SH-SY5Y (cell line): ENCODE results near the gene POLH.

ENCODE experiments used
- GATA2 ChIP-seq: IDR thresholded peaks from 2 replicates; pipeline ENCODE4 v1.6.1; 2011; ENCODE audit warnings: mild to moderate bottlenecking, low read depth, low read length
- GATA3 ChIP-seq: IDR thresholded peaks from 2 replicates; pipeline ENCODE4 v1.6.1; 2011; ENCODE audit warnings: low read depth, mild to moderate bottlenecking, low read length, moderate library complexity

- TF ChIP-seq GATA3: no peak
- no peak for TF ChIP-seq GATA2
Observed at GRCh38 chr6:43593938-43594337, 18.0 kb downstream of the POLH start.
